GM18499 (cell line): ENCODE measurements around the gene PRDM1.

ENCODE experiments used
- ATAC-seq: cut with Tn5 transposase; IDR thresholded peaks from one replicate; pipeline ENCODE4 v1.9.1; 2021; ENCODE audit warnings: moderate number of reproducible peaks; ENCODE audit not compliant: insufficient read depth, unreplicated experiment

Gene PRDM1

DNA sequence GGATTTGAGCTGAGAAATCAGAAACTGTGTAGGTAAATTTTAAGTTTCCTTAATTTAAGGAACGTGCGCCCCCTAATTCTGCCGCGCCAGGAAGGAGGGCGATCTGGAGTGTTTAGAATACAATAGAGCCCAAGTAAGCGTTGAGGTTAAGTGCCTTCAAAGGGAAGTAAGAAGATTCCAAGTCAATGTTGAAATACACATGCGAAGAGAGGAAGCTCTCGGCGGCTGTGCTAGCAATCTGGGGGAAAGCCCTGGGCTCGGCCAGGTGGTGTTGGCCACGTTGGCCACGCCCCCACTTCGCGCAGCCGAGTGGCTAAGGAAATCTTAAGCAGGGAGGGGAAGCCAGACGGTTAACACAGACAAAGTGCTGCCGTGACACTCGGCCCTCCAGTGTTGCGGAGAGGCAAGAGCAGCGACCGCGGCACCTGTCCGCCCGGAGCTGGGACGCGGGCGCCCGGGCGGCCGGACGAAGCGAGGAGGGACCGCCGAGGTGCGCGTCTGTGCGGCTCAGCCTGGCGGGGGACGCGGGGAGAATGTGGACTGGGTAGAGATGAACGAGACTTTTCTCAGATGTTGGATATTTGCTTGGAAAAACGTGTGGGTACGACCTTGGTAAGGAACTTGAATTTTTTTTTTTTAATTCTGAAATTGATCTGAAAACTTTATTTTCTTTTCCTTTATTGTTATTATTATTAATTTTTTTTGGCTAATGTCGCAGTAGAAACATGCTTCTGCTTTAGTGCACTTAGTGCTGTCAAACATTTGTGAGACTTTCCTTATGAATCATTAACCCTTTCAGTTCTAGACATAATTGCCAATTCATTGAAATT is at the start of gene PRDM1:
TSS of gene PRDM1 (plus strand) at position 353 of the 830 bp plus-strand sequence. CDS start at position 571, 218 bp downstream.
- peak; percentile 39 for ATAC-seq

DNA sequence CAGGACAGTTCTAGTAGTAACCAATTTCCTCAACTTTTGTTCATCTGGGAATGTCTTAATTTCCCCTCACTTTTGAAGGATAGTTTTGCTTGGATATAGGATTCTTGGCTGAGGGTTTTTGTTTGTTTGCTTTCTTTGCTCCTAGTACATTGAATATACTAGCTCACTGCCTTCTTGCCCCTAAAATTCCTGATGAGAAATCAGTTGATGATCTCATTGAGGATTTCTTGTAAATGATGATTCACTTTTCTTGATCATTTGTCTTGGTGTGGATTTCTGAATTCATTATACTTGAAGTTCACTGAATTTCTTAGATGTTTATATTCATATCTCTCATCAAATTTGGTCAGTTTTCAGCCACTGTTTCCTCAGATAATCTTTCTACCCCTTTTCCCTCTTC is 49.1 kb upstream of the PRDM1 start:
- no peak for ATAC-seq

DNA sequence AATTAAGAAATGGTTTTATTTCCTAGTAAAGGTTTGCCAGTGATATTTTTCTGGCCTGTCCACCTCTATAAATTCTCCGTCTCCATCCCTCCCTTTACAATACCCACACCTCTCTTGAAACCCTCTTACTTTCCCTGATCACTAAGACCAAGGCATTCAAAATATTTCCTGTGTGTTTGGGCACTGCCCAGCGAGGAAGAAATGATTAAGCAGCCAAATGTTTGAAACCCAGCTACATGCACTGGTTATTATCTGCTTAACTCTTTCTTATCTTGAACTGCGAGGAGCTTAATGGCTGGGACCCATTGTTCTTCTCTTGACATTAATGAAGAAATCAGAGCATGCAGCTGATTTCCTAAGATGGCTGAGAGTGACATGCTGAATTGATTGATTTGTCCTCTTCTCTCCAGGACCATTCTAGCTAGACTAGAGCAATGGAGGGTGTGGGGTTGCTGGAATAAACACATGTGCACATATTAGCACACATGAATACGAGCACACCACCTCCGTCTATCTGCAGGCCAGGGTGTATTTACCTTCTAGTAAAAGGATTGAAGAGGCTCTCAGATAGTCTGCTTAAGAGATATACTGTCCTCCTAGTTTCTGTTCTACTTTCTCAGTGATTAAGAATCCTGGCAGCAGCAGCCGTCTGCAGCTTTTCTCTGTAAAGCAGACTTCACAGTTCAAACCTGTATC is 46.1 kb upstream of the PRDM1 start:
- ATAC-seq = no peak

DNA sequence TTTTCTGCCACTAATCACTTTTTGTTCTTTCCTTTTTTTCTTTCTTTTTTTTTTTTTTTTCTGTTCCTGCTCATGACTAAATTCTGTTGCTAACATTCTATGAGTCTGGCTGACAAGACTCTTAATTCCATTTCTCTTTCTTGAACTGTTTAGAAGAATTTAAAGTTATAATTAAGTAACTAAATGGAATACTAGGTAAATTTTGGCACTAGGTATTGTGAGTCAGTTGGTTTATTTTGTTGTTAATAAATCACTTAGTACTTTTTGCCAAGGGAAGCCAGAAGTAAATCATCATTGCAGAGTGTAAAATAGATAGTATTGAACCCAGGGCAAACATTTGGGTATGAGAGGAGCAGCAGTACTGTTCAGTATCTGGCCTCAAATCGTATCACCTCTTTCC is 42.0 kb upstream of the PRDM1 start:
- no peak for ATAC-seq

DNA sequence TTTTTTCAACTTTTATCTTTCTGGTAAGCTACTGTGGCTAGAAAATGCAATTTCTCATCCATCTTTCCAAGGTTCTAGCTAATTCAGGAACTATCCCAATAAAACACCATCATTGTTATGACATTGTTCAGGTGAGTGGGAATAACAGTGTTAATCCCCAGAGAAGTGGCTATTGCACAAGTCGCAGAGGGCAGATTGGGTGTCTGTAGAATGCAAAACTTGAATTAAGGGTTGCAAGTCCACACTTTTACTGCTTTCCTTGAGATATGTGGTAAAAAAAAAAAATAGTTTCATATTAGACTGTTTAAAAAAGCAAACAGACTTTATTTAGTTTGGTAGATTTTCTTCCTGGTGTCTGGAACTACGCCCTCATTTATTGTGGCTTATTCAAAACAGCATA is 41.1 kb upstream of the PRDM1 start:
- no peak for ATAC-seq

DNA sequence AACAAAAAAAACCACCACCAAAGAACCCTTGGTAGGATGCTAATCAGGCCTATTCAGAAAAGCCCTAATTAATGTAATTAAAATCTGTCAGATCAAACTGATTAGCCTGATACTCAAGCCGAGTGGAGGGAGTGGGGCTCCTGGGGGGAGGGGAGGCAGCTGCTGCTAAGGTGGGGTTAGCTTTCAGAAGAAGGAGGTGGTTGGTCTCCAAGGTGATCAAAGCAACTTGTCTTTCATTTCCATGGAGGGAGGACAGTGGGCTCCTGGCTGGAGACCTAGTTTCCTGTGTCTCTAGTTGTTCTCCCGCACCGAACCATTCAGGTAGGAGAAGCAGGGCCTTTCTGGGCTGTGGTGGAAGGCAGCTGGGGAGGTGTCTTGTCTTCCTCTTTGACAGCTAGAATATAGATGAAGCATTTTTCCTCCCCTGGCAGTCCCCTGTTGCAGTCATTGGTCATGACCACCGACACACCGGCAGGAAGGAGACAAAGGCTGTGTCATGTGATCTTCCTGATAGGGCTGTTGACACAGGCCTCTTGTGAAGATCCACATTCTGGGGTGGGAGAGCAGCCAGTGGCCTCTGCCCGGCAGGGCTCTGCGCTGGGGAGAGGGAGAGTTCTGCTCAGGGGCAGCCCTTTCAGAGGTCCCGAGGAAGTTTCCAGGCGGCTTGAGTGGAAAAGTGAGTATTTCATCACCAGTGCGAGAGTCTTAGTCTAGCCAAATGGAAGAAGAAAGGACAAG is 39.9 kb upstream of the PRDM1 start:
- ATAC-seq = no peak

DNA sequence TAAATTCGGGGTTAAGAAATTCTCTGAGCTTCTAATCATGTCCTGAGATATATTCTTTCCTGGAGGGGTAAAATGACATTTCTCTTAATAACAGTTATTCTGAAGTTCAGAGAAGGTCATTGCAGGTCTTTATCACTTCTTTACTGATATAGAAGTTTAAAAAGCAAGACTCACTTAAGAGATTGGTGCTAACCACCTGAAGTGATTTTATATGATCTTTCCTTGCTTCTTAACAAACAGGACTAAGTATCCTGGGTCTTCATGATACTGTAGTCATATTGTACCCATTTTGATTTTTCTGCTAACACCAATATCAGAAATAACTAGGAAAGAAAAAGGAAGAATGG is 39.3 kb upstream of the PRDM1 start:
- no peak for ATAC-seq

DNA sequence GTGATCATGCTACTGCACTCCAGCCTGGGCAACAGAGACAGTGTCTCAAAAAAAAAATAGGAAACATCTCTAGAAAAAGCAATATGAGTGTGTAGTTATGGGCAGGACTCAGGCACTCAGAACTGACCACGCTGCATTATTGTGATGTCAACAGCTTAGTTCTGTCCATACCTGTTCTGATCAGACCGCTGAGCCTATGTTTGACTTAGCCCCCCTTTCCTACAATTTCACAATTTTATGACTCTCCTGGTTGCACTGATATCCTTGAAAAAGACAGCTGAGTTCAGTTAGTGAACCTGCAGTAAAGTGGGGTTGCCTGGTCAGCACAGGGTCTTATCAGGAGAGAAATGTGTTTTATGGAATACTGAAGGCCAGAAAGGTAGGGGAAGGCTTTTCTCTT is 37.8 kb upstream of the PRDM1 start:
- no peak for ATAC-seq

DNA sequence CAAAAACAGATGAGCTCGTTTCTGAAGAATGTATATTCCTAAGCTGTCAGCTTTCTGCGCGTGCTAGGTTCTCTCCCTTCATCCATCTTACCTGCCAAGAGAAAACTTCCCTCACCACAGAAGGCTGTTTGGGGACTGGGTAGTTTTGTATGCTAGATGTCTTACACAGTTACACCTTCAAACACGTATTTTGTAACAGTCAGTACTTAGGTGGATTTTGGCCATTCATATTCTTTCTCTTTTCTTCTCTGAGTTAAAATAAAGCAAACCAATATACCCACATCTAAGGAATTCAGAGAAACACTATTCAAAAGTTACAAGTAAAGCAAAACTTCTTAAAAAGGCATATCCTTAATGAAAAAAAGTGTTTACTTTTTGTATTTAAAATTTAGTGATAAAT is 35.6 kb upstream of the PRDM1 start:
- no peak for ATAC-seq

DNA sequence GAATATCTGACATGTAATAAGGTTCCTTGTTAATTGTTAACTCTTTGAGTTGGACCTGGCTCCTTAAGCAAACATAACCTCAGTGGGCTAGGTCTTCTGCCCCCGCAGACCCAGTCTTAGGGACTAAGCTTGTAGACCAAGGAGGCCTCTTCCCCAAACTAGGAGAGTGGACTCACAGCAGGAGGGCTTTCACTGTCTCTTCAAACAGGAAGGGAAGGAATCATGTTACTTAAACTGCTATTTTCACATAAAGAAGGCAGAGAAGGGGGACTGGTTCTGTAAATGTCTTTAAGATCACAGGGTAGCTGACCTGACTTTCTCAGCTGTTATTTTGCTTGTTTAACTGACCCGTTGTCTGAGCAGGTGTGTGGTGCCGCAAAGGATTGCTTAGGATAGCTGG is 34.9 kb upstream of the PRDM1 start:
- no peak for ATAC-seq

DNA sequence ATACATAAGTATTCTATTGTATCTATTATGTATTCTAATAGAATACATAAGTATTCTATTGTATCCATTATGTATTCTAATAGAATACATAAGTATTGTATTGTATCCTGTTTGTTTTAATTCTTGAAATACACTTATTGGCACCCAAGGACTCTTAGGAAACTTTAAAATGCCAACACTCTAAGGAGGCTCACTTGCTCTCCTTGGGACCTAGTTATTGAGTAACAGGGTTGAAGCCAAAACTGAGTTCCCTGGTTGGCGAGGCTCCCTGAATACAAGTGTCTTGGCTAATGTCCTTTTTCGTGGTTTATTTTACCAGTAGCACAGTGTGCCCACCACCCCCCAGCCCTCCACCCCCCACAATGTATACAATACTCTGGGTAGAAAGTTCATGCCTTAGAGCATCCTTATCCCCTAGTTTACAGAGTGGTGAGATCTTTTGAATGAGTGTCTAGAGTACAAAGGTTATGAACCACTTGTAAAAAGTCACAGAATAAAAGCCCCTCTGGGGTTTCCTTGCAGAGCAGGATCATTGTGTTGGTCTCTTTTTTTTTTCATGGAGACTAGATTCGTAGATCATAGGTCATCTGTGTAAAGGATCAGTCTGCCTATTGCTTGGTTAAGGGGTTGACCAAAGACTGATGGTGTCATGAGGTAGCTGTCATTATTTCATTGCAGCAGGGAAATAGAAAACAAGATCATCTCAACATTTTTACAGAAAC is 32.5 kb upstream of the PRDM1 start:
- no peak for ATAC-seq

DNA sequence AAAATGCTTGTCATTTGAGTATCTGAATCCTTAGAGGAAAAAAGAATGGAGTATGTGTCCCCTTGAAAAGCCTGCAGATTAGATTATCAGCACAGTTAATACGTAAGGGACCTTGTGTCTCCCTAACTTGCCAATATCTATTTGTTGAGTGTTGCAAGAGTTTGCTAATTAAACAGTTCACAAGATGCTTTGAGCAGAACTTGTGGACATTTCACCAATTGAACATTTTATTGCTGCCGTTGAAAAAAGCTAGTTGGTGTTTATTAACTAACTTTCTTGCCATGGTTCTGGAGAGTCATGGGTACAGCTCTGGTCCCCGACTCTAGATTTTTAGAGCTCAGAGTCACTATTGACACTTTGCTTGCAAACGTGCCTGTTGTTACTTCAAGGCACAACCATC is 30.6 kb upstream of the PRDM1 start:
- ATAC-seq = no peak

DNA sequence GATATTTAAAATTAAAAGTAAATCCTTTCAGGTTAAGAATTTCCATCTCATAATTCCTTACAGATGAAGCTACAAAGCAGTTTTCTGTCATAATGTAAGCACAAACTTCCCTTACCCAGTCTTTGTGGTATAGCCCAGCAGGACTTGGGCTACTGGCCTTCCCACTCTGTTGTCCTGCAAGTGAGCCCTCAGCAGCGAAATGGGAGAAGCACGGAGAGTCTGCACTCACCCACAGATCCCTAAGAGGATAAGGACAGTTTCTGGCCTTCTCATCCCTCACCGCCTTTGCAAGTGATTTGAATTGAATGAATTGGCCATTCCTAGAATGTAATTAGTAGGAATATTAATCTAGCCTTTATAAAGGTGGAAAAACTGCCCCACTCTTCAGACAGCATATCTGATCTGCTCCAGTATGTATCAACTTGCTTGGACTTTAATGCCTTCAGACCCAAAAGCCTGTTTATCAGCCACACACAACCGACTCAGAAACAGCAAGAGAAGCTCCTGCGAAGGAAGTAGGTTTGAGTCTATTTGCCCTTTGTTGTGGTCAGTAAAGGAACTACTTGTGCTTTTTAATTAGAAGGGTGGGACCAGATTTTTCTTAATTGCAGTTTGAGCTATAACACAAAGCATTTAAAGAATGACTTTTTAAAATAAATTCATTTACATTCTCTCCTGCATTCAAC is 29.9 kb upstream of the PRDM1 start:
- no peak for ATAC-seq

DNA sequence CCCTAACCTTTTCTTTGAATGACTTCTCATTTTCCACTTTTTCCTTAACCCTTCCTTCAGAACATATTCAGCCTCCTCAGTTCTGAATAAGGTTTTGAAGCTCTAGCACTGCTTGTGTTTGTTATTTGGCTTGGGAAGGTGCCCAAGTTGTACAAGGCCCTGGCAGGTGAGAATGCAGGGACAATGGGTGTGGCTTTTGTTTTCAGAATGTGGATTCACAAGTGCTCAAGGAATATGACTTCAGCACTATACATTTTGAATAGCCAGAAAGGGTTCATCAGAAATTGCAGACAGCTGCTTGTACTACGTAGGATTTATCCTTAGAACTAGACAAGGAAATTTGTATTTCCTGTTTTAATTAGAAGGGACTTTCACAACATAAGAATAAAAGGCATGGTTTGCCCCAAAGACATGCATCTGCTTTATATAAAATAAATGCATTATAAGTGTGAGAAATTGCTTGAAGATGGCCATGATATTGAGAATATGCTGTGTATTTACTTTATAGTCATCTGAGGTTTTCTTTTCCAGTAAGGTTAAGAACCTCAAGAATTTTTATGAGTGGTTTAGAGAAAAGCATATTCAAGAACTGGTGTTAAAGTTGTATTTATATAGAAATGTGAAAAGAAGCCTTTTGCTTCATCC is 29.3 kb upstream of the PRDM1 start:
- no peak for ATAC-seq

DNA sequence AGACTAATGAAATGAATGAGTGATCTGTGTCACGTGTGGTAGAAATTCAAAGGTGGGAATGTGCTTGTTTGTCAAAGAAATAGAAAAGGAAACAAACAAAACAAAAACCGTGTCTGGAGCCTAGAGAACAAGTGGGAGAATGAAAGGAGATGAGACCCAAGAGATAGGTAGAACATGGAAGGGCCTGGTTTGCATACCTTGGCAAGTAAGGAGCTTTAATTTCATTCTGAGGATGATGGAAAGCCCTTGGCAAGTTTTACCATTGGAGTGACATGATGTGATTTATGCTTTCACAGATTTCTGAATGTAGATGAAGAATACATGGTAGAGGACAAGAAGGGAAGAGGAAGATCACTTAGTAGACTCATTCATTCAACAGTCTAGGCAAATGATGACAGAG is 26.8 kb upstream of the PRDM1 start:
- no peak for ATAC-seq

DNA sequence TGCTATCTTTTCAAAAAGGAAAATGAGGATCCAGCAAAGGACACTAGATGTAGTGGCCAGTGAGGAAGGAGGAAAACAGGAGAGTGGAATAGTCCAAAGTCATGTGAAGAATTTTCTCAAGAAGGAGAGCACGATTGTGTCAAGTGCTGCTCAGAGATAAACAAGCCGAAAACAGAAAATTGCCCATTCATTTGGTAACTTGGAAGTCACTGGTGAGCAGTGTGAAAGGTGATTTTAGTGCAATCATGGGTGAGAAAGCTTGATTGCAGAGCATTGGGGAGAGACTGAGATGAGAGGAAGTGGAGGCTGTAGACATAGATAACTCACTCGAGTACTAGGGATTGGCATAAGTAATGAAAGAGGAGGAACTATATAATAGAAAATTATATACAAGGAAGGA is 26.0 kb upstream of the PRDM1 start:
- no peak for ATAC-seq

DNA sequence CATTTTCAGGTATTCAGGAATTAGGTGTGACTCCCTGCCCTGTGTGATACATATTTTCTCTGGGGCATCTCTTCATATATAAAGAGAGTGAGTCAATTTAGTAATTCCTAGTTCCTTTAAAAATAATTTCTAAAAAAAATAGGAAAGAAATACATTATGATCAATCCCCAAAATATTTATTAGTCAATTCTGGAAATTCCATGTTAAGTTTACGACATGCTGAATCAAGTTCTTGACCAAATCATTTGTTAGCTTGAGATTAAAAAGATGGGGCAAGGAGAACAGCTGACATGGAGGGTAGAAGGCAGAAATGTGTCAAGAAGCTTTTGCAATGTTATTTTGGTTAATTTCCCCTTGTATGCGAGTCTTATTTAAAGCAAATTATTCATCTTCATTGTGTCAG is 22.7 kb upstream of the PRDM1 start:
- no peak for ATAC-seq

DNA sequence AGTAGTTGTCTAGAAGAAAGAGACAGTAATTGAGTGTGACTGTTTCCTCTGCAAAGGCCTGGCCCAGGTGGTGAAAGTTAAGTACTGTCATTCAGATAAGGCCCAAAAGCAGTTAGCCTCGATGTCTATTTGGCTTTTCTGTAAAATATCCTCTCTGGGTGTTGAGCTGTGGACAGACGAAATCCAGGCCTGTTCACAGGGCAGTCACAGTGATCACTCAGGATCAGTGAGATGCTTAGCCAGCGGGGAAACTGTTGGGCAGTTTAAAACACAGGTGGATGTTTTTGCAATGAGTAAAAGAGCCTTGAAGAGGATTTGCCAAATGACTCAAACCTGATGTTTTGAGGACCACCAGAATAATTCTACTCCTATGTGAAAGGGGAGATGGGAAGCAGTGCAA is 22.0 kb upstream of the PRDM1 start:
- ATAC-seq = no peak

DNA sequence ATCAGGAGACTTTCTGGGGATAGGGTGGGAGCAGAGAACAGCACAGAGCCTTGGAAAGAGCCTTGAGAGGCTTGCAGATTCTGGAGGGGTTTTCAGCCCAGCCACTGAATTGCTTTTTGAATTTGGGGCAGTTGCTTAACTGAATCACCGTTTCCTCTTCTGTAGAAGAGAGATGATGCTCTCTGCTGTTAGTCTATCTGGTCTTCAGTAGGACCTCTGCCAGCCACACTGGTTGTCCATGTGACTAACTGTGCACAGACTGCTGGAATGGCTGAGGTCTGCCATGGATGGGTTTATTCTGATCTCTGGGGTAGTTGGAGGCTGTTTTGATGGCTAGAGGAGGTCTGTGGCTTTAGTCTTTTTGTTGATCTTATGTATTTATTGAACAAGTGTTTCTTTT is 21.4 kb upstream of the PRDM1 start:
- ATAC-seq = no peak

DNA sequence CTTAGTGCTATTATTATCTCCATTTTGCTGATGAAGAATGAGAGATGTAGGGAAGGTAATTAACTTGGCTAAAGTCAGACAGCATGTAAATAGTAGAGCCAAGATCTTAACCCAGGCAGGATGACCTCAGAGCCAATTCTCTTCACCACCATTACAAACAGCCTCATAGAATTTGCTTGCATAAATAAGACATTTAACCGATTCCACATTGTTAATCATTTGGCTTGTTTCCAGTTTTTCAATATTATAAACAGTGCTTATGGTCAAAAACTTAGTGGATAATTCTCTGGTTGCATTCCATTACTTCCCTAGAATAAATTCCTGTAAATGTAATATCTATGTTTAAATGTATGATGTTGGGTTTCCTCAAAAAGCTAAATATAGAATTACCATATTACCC is 19.1 kb upstream of the PRDM1 start:
- no peak for ATAC-seq
